GM21786 (cell line): ENCODE measurements around the gene RPGR.

ENCODE experiments used
- ATAC-seq: cut with Tn5 transposase; IDR thresholded peaks from one replicate; pipeline ENCODE4 v1.9.1; 2021; ENCODE audit not compliant: unreplicated experiment

Gene RPGR

DNA sequence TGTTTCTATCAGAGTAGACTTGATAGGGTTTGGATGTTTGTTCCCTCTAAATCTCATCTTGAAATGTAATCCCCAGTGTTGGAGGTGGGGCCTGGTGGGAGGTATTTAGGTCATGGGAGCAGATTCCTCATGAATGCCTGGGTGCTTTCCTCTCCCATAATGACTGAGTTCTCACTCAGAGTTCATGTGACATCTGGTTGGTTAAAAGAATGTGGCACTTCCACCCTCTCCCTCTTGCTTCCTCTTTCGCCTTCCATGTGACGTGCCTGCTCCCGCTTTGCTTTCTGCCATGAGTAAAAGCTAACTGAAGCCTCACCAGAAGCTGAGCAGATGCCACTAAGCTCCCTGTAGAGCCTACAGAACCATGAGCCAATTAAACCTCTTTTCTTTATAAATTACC is 59.3 kb downstream of the RPGR start:
- ATAC-seq: no peak

DNA sequence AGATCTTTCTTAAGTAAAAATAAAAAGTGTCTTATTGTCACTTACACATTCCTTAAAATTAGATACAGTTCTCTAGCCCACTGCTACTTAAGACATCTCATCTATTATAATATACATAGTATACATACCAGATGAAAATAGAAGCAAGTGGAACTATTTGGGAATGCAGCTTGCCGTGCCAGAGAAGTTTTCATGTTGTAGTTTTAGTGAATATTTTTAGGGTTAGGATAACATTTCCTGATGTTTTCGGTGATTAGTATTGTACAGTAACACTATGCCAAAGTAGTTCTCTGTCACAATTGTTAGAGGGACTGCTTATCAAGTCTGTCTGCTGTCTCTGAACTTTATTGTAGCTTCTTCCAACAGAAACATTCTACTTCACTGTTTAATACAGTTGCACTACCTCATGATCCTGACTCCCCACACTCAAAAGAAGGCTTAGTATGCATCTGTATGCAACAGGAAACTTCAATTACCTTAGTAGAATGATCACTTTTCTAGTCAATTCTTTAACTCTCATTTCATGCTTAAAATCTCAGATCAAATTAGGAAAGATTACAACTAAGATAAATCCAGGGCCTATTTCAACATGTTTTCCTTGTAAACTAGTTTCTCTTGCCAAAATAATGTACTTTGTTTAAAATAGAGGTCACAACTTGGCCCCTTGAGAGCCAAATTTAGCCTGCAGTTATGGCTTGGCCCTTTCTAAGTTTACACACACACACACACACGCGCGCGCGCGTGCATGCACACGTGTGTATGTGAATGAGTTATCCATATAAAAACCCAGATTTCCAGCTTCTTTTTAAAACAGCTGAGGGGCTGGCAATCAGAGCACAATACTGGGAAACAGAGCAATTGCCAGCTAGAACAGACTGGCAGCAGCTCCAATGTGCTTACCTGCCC is 64.3 kb downstream of the RPGR start:
- ATAC-seq: no peak

DNA sequence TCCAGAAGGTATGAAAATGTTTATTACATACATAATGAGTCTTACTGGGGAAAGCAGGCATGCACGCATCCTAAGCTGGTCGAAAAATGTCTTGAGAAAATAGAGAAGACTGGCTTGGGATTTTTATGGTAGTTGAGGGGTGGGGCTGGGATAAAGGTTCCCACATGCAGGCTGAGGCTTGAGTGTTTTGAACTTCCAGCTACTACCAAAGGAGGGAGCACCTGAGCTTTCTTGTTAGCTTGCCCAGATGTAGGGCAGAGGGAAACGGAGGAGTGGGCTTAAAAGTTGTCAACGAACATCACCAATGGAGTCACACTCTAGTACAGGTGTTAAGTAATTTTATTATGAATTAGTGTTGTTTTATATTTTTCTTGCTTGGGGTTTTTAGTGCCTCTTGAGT is 67.1 kb downstream of the RPGR start:
- ATAC-seq: no peak

DNA sequence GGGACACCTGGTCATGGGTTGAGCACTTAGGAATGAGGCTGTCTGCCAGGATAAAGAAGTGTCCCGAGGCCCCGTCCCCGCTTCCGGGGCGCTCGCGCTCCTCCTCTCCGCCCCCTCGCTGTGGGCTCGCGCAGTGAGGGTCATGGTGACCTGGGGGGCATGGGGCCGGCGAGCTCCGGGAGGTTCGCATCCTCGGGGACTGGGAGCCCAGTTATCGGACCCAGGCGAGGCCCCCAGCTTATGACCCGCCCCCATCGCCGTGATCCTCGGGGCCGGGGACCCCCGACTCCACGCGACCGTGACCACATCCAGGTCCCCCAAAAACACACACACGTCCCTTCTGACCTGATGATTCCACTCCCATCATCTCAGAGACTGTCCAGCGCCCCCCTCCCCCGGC is 71.3 kb downstream of the RPGR start:
- no peak for ATAC-seq

DNA sequence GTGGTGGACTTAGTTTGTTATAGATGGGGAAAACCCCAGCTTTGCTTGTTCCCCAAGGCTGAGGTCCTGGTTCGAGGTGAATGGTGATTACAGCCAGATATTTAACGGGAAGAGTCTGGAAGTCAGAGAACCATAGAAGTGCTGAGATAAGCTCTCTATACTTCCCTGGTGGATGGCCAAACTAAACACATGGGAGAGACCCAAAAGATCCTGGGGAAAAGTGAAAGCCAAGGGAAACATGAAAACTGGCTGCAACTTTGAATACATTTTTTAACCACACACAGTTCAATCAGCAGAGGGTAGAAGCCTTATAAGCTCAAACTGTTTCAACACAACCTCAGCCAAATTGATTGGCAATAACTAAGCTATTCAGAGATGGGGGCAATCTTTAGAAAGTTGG is 77.3 kb downstream of the RPGR start:
- ATAC-seq: no peak

DNA sequence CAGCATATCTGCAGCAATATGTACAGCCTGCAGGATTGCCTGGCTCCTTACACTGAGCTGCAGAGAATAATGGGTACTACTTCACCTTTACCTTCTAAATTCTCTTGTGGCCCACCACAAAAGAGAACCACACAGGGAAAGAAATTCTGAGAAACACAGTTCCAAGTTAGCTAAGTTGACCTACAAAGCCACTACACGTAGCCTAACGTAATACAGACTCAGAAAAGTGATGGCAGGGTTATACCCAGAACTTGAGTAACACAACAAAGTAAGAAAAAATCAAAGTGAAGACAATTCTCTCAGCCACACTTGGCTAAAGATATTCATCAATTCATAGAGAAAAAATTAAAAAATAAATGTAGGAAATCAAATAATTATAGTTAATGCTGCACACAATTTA is 80.3 kb downstream of the RPGR start:
- ATAC-seq: no peak

DNA sequence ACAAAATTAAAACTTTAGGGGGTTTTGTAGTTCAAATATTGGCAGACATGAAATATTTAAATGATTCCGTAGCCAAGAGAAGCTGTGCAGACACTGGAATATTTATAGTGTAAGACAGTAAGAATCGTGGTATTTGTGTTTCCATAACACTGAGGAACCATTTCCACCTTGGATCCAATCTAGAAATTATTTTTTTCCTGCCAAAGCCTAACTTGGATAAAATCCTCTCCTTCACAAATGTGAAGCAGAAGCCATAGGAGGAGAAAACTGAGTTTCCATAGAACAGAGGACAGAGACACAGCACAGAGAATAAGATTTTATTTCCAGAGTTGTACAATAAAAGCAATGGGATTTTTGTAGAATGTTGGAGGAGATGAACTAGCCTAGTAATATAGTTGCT is 86.8 kb downstream of the RPGR start:
- no peak for ATAC-seq

DNA sequence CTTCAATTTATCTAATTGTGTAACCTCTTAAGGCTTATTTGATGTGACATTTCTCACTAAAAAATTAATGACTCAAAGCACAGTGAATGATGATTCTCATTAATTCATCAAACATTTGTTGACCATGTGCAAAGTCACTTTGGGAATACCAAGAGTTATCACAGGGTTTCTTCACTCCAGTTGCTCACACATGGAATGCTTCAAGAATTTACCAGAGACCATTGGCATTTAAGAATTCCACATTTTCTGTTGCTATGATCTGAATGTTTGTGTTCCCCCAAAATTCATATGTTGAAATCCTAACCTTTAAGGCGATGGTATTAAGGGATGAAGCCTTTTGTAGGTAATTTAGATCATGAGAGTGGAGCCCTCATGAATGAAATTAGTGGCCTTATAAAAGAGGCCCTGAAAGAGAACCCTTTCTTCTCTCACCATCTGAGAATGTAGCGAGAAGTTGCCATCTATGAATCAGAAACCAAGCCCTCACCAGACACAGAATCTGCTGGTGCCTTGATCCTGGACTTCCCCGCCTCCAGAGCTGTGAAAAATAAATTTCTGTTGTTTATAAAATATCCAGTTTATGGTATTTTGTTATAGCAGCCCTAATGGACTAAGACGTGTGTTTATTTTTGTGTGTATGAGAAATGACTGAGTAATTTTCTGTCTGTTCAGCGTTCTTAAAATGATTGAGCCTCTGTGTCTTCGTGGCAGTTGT is 90.3 kb downstream of the RPGR start:
- ATAC-seq: no peak

DNA sequence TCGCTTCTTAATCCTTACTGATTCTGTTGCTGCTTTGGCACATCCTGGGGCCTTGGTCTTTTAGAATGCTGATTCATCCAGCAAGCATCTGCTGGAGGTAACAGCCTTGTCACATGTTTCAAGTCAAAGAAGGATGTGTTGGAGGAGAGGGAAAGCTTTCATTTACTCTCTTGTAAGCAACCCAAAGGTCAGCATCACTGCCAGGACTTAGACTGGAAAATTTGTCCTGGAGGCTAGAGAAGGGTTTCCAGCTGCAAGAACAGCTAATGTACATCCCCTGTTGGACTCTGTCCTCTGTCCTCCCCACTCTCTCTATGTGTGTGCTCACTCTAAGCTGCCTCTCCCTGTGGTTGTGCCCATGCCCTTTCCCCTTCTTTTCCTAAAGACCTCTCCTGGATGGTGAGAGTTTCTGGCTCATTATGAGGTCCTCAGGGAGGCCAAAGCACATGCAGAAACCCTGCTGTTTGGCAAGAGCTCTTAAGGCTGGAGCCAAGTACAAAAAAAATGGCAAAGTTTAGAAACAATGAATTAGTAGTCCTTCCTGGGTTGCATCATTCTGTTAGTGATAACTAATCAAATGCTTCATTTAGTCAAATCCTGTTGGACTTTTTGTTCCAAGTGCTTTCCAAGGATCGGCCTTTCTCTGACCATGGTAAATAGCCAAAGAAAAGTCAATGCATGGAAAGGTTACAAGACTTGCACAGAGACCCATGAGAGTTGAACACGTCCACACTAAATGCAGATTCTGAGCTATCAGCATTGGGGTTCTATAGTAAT is 93.2 kb downstream of the RPGR start:
- ATAC-seq: no peak

DNA sequence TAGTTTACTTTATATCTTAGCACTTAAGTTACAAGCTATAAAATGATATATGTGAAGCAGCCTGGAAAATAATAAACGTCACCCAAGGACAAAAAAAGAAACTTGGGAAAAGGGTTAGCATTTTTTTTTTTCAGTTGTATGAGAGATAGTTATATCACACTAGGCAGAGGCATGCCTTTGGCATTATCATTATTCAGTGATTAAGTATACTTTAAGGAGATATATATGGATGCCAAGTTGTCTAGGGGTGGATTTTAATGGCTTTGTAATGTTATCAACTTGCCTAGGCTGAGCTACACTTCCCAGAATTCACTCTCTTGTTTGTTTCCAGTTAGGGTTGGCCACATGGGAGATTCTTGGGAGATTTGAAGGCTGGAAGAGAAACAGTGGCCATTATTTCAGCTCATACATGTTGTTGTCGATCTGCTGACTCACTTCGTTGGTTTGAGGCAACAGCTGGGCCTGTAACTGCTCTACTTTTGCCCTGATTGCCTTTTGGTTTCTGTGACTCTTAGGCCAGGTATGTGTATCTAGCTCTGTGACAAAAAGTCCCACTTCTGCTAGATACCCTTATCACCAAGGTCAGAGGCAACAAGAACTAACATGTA is 95.1 kb downstream of the RPGR start:
- ATAC-seq: no peak

DNA sequence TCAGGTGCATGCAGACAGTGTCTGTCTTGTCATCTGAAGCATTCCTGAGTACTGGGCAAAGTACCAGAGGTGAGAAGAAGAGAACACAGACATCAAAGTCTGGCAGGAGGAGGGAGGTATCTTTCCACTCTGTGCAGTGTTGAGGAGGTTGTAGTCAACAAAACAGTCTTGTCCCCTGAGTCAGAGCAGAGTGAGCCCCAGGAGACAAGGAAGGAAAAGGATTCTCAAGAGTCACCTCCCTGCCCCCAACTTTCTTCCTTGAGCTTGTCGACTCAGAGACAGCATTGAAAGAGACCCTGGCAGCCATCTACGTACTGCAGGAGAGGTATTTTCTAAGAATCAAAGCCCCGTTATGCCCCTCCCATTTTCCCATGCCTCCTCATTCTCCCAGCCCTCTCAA is 102.2 kb downstream of the RPGR start:
- no peak for ATAC-seq

DNA sequence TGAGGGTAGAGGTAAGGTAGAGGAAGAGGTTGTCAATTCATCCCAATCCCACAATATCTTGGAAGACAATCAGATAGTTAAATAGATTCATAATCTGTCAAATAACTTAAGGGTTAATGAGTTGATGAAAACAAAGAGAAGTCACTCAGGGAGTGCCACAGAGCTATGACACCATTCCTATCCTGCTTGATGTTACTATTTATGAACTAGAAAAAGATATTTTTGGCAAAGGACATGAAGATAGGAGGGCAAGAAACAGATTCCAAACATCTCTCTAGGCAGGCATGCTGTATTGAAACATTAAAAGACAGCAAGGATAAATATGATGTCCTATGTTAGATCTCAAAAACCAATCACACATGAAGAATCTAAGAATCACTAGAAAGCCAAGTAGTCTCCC is 103.1 kb downstream of the RPGR start:
- no peak for ATAC-seq

DNA sequence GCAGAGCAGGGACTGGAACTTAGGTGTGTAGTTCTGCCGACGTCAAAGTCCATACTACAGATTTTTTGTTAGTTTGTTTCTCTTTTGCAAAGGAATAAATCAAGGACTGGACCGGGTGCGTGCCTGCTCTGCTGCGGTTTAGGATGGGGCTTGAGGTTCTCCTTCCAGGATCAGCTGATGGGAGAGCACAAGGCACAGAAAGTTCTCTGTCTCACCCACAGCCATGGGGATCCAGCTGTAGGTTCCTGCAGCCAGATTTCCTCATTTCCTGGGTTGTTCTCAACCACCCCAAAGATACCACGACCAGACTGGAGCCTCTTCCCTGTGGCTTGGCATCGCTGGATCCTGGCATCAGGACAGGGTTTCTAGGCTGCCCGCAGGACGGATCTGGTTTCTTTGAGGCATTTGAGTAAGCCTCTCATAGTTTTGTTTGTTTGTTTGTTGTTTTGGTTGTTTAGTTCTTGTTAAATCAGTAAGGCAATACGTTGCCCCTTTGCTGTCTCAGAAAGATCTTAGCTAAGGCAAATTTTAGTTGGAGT is 105.8 kb downstream of the RPGR start:
- ATAC-seq: no peak

DNA sequence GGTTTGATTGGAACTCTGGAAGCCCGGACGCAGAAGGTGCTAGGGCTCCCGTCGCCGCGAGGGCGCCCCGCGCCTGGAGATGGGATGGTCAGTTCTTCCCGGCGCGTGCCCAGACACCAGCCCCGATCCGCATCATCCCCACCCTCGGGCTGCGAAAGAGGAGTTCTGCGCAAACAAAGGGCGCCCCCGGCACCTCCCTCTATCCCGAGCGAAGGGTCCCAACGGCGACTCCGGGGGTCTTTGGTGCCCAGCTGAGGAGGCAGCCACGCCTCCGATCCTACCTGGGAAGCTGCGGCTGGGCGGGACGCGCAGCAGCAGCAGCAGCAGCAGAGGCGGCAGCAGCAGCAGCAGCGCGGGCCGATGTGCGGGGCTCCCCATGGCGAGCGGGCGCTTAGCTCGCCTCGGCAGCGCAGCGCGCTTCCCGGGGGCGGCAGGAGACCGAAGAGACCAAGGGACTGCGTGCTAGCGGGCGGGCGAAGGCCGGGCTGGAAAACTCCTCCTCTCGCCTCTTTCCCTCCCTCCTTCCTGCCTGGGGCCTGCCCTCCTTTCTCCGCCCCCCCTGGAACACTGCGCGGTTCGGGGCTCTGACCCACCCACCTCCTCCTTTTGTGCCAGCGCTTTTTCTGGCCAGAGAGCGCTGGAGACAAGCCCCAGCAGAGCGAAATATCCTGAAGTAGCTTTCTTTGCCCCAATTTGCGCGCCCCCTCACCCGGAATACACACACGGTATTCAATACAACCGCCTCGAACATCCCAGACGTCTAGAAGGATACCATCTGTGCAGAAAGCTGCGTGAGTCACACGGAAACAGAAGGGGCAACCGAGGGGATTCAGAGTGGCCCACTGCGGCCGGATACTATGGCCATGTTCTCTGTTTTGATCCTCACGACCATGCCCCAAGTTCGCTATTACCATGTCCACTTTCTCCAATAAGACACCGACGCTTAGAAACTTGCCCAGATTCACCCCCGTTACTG is 106.6 kb downstream of the RPGR start, which contains the start of gene SRPX:
Gene SRPX (minus strand): TSS at position 457 of the 976 bp plus-strand sequence. CDS start 79 bp downstream, at position 378.
- ATAC-seq: no peak

DNA sequence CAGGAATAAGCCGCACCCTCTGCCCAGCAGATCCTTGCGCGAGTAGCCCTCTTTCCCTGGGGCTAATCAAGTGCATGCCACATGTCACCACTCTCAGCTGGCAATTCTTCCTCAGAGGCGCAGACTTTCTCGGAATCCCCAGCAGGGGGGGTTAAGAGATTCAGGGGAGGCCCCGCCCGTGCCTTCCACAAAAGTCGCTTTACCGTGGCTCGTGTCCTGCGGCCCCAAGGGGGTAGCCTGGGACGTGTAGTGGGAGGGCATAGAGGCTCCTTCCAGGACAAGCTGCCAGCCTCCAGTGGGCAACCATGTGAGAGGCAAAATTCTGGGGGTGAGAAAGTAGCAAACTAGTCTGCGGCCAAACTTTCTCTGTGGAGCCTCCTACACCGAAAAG is 107.3 kb downstream of the RPGR start:
- no peak for ATAC-seq
